HepG2 (cell line): Measurements from ENCODE around the gene SH2D3C. TPM values are rescaled to one million over a fixed set of nuclear protein-coding genes. Genes with fewer than 3 reads are reported as not detected.

Experiments
- FOXO1 ChIP-seq: sonication (generic); formaldehyde crosslinking; IDR thresholded peaks from 2 replicates; pipeline ENCODE4 v1.4.0; 2020; ENCODE audit warnings: missing genetic modification reagents
- GABPA ChIP-seq, 2 experiments: IDR thresholded peaks; 2 replicates each; pipeline ENCODE4 v1.6.1; 2011 to 2016; ENCODE audit warnings: low read depth in 2 of 2, low read length in 1 of 2, missing biosample characterization in 1 of 2, missing genetic modification characterization in 1 of 2
- KLF15 ChIP-seq: sonication (generic); formaldehyde crosslinking; IDR thresholded peaks from 2 replicates; pipeline ENCODE4 v1.8.1; 2023; ENCODE audit warnings: borderline replicate concordance, mild to moderate bottlenecking, inconsistent platforms, missing genetic modification reagents, mixed read lengths
- NFKBIZ ChIP-seq: IDR thresholded peaks from 2 replicates; pipeline ENCODE4 v1.6.1; 2018; ENCODE audit warnings: missing genetic modification reagents, missing compliant biosample characterization
- PAWR ChIP-seq: sonication (generic); formaldehyde crosslinking; IDR thresholded peaks from 2 replicates; pipeline ENCODE4 v1.4.0; 2020; ENCODE audit warnings: missing genetic modification reagents, mild to moderate bottlenecking, borderline replicate concordance
- RAD21 ChIP-seq: fragments of 450-650 bp; formaldehyde crosslinking; IDR thresholded peaks from 2 replicates; pipeline ENCODE4 v1.5.0; 2020; ENCODE audit warnings: mild to moderate bottlenecking
- RBFOX2 ChIP-seq: fragments of 200-400 bp; formaldehyde crosslinking; IDR thresholded peaks from 2 replicates; pipeline ENCODE4 v1.6.1; 2017; ENCODE audit warnings: low read depth, mild to moderate bottlenecking, low read length
- SNAI1 ChIP-seq: sonication (generic); formaldehyde crosslinking; IDR thresholded peaks from 2 replicates; pipeline ENCODE4 v1.5.0; 2020; ENCODE audit warnings: mild to moderate bottlenecking, missing genetic modification reagents, borderline replicate concordance
- SOX5 ChIP-seq: IDR thresholded peaks from 2 replicates; pipeline ENCODE4 v1.6.1; 2016; ENCODE audit warnings: borderline replicate concordance
- SRY ChIP-seq: sonication (generic); formaldehyde crosslinking; IDR thresholded peaks from 2 replicates; pipeline ENCODE4 v1.8.0; 2022; ENCODE audit warnings: mild to moderate bottlenecking, missing genetic modification reagents
- ZFP82 ChIP-seq: sonication (generic); formaldehyde crosslinking; IDR thresholded peaks from 2 replicates; pipeline ENCODE4 v1.5.1; 2020; ENCODE audit warnings: mild to moderate bottlenecking, missing genetic modification reagents, borderline replicate concordance
- ZMAT3 ChIP-seq: sonication (generic); formaldehyde crosslinking; conservative IDR thresholded peaks from 2 replicates; pipeline ENCODE4 v1.7.0; 2021; ENCODE audit warnings: missing genetic modification reagents
- ZNF101 ChIP-seq: sonication (generic); formaldehyde crosslinking; IDR thresholded peaks from 2 replicates; pipeline ENCODE4 v1.4.0; 2020; ENCODE audit warnings: mild to moderate bottlenecking, low read depth, missing genetic modification reagents, borderline replicate concordance
- ZNF253 ChIP-seq: sonication (generic); formaldehyde crosslinking; IDR thresholded peaks from 2 replicates; pipeline ENCODE4 v1.8.0; 2022; ENCODE audit warnings: mild to moderate bottlenecking, missing genetic modification reagents, borderline replicate concordance
- ZNF510 ChIP-seq: sonication (generic); formaldehyde crosslinking; IDR thresholded peaks from 2 replicates; pipeline ENCODE4 v1.4.0; 2020; ENCODE audit warnings: low read depth, mild to moderate bottlenecking, missing genetic modification reagents
- ZNF558 ChIP-seq: sonication (generic); formaldehyde crosslinking; IDR thresholded peaks from 2 replicates; pipeline ENCODE4 v1.9.0; 2022; ENCODE audit warnings: mild to moderate bottlenecking, missing genetic modification reagents, borderline replicate concordance
- polyA plus RNA-seq, 8 experiments: library from polyadenylated mRNA; depleted of rRNA in 3 of 8; stranded (reverse) in 7 of 8; unstranded in 1 of 8; fragments of >200 nt; fragmentation: Illumina TruSeq in 4 of 8; extraction: Trizol in 4 of 8; gene quantifications; 2 replicates each; pipeline versions ENCODE4 v1.2.1 to v1.2.3, GENCODE V29; 2011 to 2016; ENCODE audit warnings: low read depth in 4 of 8, missing spikeins in 1 of 8, mixed read lengths in 1 of 8; ENCODE audit not compliant: insufficient read depth in 1 of 8
- total RNA-seq, 5 experiments: library from RNA; depleted of rRNA; stranded (reverse); fragments of >200 nt; fragmentation: Illumina TruSeq; extraction: Trizol; gene quantifications; 2 replicates each; pipeline ENCODE4 v1.2.3, GENCODE V29; 2016; ENCODE audit warnings: low read depth in 1 of 5
- TF ChIP-seq, protein P1 (sequence below): sonication (generic); formaldehyde crosslinking; IDR thresholded peaks from 2 replicates; pipeline ENCODE4 v1.4.0; 2020; ENCODE audit warnings: mild to moderate bottlenecking, missing genetic modification reagents
- TF ChIP-seq, protein P2 (sequence below): sonication (generic); formaldehyde crosslinking; conservative IDR thresholded peaks from 2 replicates; pipeline ENCODE4 v1.4.0; 2020; ENCODE audit warnings: missing genetic modification reagents
- TF ChIP-seq, protein P3 (sequence below): sonication (generic); formaldehyde crosslinking; IDR thresholded peaks from 2 replicates; pipeline ENCODE4 v1.8.1; 2023; ENCODE audit warnings: mild to moderate bottlenecking, moderate library complexity, missing genetic modification reagents
- TF ChIP-seq, protein P4 (sequence below): sonication (generic); formaldehyde crosslinking; IDR thresholded peaks from 2 replicates; pipeline ENCODE4 v1.5.0; 2020; ENCODE audit warnings: mild to moderate bottlenecking, missing genetic modification reagents, borderline replicate concordance
- TF ChIP-seq, protein P5 (sequence below): sonication (generic); formaldehyde crosslinking; IDR thresholded peaks from 2 replicates; pipeline ENCODE4 v1.5.0; 2020; ENCODE audit warnings: mild to moderate bottlenecking, missing genetic modification reagents

The SH2D3C gene
- total and polyA plus RNA-seq, 2 of the 13 experiments (the other 11 are each of a cell fraction or from before 2014, with no cell fraction given), result not detected

DNA sequence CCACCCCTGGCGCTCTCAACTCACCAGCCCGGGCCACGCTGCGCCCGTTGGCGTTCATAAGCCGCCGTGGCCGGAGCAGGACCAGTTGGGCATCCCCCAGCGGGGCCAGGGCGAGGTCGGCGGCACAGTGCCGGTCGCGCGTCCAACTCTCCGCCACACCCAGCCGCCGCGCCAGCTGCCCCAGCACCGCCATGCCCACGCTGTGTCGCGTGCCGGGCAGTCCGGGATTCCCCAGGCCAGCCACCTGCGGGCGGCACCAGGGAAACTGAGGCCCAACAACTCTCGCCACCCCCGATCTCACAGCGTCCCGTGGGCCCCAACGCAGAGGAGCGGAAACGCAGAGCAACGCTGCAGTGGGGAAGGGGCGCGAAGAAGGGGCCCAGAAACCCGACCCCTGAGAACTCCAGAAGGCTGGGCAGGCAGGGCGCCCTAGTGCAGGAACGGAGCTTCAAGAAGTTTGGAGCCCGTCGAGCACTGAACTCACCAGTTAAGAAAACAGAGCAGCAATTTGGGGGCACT lies 63.5 kb downstream of the SH2D3C start (continued):
- TF ChIP-seq, protein P1, sequence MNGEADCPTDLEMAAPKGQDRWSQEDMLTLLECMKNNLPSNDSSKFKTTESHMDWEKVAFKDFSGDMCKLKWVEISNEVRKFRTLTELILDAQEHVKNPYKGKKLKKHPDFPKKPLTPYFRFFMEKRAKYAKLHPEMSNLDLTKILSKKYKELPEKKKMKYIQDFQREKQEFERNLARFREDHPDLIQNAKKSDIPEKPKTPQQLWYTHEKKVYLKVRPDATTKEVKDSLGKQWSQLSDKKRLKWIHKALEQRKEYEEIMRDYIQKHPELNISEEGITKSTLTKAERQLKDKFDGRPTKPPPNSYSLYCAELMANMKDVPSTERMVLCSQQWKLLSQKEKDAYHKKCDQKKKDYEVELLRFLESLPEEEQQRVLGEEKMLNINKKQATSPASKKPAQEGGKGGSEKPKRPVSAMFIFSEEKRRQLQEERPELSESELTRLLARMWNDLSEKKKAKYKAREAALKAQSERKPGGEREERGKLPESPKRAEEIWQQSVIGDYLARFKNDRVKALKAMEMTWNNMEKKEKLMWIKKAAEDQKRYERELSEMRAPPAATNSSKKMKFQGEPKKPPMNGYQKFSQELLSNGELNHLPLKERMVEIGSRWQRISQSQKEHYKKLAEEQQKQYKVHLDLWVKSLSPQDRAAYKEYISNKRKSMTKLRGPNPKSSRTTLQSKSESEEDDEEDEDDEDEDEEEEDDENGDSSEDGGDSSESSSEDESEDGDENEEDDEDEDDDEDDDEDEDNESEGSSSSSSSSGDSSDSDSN (CRISPR knock-in tag), result peak; percentile 5; the same call in 1 of the 2 replicates
- TF ChIP-seq GABPA (IDR thresholded peaks at IDR 0.05; ENCODE audit: low read depth, low read length) (no peak), GABPA (CRISPR knock-in tag; IDR thresholded peaks at IDR 0.05; ENCODE audit: low read depth) (no peak), ZMAT3 (CRISPR knock-in tag) (0 out of 2 replicates have a peak, but pooled peaks have one; percentile 6), SOX5 (no peak), RAD21 (CRISPR knock-in tag) (no peak), ZFP82 (CRISPR knock-in tag) (no peak), ZNF253 (CRISPR knock-in tag) (no peak), ZNF558 (no peak), SRY (CRISPR knock-in tag) (no peak), NFKBIZ (CRISPR knock-in tag) (no peak), FOXO1 (CRISPR knock-in tag) (no peak), KLF15 (CRISPR knock-in tag) (no peak), PAWR (CRISPR knock-in tag) (no peak), ZNF101 (CRISPR knock-in tag) (no peak), ZNF510 (CRISPR knock-in tag) (no peak), SNAI1 (CRISPR knock-in tag) (no peak), RBFOX2 (peak; percentile 6; the same call in 1 of the 2 replicates)
- TF ChIP-seq, protein P2, sequence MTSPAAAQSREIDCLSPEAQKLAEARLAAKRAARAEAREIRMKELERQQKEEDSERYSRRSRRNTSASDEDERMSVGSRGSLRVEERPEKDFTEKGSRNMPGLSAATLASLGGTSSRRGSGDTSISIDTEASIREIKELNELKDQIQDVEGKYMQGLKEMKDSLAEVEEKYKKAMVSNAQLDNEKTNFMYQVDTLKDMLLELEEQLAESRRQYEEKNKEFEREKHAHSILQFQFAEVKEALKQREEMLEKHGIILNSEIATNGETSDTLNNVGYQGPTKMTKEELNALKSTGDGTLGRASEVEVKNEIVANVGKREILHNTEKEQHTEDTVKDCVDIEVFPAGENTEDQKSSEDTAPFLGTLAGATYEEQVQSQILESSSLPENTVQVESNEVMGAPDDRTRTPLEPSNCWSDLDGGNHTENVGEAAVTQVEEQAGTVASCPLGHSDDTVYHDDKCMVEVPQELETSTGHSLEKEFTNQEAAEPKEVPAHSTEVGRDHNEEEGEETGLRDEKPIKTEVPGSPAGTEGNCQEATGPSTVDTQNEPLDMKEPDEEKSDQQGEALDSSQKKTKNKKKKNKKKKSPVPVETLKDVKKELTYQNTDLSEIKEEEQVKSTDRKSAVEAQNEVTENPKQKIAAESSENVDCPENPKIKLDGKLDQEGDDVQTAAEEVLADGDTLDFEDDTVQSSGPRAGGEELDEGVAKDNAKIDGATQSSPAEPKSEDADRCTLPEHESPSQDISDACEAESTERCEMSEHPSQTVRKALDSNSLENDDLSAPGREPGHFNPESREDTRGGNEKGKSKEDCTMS (CRISPR knock-in tag), result no peak
- TF ChIP-seq, protein P3, sequence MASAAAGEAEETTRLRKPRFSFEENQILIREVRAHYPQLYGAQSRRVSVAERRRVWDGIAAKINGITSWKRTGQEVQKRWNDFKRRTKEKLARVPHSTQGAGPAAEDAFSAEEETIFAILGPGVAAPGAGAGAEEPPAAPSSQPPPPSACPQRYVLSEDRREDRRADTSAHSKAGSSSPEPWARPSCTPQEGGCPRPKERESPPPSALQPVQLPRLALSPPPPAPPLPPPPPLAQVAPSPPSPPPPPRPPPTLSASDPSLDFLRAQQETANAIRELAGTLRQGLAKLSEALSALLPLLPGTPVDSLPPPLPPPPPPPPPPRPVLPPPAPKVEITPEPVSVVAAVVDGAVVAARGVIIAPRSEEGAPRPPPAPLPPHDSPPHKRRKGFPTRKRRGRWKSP (CRISPR knock-in tag), result no peak
- TF ChIP-seq, protein P4, sequence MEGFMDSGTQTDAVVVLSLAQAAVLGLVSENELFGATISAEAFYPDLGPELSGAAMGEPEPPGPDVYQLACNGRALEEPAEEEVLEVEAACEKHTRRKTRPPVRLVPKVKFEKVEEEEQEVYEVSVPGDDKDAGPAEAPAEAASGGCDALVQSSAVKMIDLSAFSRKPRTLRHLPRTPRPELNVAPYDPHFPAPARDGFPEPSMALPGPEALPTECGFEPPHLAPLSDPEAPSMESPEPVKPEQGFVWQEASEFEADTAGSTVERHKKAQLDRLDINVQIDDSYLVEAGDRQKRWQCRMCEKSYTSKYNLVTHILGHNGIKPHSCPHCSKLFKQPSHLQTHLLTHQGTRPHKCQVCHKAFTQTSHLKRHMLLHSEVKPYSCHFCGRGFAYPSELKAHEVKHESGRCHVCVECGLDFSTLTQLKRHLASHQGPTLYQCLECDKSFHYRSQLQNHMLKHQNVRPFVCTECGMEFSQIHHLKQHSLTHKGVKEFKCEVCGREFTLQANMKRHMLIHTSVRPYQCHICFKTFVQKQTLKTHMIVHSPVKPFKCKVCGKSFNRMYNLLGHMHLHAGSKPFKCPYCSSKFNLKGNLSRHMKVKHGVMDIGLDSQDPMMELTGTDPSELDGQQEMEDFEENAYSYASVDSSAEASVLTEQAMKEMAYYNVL, result peak; percentile 21; the same call in 1 of the 2 replicates
- TF ChIP-seq, protein P5, sequence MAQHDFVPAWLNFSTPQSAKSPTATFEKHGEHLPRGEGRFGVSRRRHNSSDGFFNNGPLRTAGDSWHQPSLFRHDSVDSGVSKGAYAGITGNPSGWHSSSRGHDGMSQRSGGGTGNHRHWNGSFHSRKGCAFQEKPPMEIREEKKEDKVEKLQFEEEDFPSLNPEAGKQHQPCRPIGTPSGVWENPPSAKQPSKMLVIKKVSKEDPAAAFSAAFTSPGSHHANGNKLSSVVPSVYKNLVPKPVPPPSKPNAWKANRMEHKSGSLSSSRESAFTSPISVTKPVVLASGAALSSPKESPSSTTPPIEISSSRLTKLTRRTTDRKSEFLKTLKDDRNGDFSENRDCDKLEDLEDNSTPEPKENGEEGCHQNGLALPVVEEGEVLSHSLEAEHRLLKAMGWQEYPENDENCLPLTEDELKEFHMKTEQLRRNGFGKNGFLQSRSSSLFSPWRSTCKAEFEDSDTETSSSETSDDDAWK (CRISPR knock-in tag), result no peak
